Measurements from ENCODE around the gene CASP10.

CASP10 gene

DNA sequence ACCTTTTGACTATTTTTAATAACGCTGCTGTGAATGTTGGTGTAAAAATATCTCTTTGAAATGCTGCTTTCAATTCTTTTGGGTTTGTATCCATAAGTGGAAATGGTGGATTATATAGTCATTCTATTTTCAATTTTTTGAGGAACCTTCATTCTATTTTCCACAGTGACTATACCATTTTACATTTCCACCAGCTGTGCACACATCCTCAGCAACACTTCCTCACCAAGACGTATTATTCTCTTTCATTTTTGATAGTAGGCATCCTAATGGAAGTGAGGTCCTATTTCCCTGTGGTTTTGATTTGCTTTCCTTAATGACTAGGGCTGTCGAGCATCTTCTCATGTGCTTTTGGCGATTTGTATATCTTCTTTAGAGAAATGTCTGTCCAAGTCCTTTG is 14.8 kb downstream of the CASP10 start:
- DNase-seq (ENCODE audit: low spot score), result no peak

DNA sequence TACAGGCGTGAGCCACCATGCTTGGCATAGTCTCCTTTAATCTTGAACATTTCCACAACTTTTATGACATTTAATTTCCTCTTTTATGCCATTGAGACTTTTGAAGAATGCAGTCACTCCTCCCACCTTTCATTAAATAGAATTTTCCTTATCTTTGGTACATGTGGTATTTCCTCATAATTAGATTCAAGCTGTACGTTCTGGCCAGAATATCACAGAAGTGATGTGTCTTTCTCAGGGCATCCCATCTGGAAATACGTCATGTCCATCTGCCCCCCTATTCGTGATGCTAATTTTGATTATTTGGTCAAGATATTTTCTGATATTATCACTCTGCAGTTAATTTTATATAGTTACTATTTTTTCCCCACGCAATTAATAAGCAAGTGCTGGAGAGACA is 16.9 kb downstream of the CASP10 start:
- DNase-seq (ENCODE audit: low spot score), result no peak

DNA sequence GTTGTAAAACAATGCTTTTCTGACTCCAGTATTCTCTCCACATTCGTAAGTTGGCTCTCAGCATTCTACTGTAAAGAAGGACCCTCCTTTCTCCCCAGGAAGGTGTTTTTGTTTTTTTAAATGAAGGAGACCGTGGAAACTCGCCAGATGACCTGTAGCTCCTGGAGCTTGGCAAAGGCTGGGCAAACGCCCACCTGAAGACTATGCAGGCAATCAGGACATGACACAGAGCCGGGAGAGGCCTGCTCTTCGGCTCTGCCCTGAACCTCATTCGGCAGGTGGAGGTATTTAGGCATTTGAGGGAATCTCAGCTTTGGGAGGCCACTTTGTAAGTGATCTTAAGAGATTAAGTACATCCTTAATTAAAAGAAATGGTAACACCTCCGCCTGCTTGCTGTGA is 17.4 kb downstream of the CASP10 start:
- DNase-seq (ENCODE audit: low spot score), result no peak

DNA sequence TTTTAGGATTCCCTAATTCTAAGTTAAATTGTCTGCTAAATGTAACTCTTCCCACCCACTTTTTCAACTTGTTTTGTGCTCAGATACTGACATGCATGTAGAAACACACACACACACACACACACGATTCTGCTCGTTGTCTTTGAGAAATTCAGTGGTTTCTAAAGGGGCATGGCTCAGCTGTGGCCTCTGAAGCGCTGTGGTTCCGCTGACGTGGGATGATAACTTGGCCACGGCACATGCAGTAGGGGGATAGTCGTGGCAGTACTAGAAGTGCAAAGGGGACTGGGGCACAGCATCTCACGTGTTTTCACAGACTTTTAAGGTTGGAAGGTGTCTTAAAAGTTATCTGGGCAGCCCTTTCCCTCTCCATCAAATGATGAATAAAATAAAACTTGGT is 18.4 kb downstream of the CASP10 start:
- no peak for DNase-seq (ENCODE audit: low spot score)

DNA sequence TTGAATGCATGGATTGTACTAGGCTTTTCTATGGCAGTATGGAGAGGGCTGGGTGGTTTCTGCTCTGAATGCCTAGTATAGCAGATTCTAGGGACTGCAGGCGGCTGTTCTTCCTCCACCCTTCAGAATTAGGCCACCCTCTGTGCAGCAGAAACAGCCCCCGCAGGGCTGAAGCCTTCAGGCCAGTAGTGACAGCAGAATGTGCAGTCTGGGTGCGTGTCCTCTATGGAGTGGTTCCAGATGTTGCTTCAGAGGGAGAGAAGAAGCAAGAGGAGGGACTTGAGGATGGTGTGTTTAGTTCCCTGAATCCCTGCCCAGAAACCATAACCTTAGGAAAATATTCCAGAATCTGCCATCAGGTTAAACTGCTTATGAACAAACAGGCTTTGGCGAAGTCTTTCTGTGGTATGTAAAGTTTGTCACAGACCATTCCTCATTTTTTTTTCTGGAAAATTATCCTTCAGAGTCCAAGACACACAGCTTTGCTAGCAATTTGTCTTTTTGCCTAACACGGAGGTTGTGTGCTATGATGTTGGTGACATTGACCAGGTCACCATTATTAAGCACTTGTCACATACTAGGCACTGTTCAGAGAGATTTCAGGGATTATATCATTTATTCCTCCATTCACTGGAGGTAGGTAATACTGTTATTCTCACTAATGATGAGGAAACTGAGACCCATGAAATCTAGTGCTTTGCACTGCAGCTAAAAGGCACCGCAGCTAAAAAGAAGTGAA is 21.1 kb downstream of the CASP10 start:
- DNase-seq (ENCODE audit: low spot score), result no peak

DNA sequence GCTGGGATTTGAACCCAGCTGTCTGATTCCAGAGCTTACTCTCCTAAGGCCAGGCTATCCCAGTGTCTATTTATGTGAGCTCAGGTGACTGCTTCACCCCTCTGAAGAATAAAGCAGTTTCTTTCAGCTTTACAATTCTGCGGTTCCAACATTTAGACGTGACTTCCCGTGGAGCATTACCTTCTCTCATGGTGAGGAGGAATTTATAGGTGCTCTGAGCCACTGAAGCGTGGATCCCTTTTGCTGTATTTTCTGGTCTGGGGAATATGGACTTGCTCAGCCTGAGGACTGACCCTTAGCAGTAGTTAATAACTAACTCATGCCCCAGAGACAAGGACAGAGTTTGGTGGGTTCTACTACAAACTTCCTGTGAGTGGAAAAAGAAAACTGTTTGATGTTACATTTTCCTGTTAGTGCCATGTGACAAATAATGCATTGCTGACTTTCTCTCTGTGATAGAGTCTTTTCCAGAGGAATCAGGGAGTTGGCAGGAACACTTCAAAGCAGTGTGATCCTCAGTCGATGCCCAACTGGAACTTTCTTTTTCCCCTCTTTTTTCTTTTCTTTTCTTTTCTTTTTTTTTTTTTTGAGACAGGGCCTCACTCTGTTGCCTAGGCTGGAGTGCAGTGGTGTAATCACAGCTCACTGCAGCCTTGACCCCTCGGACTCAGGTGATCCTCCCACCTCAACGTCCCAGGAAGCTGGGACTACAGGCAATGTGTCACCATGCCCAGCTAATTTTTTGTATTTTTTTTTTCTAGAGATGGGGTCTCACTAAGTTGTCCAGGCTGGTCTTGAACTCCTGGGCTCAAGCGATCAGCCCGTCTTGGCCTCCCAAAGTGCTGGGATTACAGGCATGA is 21.9 kb downstream of the CASP10 start:
- DNase-seq (ENCODE audit: low spot score), result no peak

DNA sequence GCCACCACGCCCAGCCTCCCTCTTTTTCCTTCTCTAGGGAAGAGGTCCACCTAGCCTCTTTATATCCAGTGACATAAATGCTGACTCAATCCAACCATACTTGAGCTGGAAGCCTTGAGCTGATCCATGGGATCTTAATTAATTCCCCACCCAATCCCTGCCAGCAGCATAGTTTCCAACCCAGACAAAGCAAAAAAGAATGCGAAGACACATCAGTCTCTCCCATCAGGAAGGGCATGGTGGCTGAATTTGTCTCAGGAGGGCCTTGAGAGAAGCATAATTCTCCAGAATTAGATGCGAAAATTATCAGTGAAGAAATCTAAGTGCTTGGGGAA is 22.5 kb downstream of the CASP10 start:
- DNase-seq (ENCODE audit: low spot score), result no peak

DNA sequence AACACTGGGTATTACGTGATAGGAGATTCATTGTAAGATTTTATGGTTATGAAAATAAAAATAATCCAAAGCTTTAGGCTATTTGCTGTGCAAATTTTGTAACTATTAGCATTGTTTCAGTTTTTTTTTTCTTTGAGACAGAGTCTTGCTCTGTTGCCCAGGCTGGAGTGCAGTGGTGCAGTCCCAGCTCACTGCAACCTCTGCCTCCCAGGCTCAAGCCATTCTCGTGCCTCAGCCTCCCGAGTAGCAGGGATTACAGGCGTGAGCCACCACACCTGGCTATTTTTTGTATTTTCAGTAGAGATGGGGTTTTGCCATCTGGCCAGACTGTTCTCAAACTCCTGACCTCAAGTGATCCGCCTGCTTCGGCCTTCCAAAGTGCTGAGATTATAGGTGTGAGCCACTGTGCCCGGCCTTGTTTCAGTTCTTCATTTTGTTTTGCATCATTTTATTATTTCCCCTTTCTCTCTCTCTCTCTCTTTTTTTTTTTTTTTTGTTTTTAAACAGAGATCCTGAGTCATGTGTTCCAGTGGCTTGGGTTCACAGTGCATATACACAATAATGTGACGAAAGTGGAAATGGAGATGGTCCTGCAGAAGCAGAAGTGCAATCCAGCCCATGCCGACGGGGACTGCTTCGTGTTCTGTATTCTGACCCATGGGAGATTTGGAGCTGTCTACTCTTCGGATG is 25.8 kb downstream of the CASP10 start:
- DNase-seq (ENCODE audit: low spot score), result no peak

DNA sequence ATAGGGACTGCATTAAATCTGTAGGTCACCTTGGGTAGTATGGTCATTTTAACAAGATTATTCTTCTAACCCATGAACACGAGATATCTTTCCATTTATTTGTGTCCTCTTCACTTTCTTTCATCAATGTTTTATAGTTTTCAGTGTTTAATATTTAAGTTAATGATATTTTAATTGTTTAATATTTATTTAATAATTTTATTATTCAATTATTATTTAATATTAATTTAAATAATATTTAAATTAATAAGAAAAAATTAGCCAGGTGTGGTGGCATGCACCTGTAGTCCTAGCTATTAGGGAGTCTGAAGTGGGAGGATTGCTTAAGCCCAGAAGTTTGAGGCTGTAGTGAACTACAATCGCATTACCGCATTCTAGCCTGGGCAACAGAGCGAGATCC is 33.0 kb downstream of the CASP10 start:
- no peak for DNase-seq (ENCODE audit: low spot score)

DNA sequence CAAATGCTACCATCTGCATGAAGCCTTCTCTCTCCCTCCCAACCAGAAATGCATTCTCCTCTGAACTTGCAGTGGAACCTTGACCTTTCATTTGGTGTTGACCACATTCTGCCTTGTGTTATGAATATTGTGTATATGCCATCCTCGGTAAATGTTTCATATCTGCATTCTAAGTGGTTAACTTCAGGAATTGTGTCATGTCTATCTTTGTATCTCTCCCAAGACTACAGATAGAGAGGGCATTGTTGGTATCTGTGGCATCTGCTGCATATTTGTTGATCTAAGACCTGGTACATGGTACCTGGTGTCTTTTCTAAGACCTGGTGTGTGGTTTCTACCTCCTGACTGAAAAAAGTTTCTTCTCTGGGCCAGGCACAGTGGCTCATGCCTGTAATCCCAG is 34.0 kb downstream of the CASP10 start:
- DNase-seq (ENCODE audit: low spot score), result no peak

DNA sequence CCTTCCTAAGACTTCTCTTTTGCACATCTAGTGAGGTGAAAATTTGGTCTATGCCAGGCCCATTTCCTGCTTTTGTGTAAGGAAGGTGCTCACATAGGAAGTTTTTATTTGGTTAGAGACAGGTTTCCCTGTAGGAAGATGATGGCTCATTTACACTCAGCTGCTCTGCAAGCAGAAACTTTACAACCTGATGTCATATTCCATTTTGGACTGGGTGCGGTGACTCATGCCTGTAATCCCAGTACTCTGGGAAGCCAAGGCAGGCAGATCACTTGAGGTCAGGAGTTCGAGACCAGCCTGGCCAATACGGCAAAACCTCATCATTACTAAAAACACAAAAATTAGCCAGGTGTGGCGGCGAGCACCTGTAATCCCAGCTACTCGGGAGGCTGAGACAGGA is 35.8 kb downstream of the CASP10 start:
- no peak for DNase-seq (ENCODE audit: low spot score)

DNA sequence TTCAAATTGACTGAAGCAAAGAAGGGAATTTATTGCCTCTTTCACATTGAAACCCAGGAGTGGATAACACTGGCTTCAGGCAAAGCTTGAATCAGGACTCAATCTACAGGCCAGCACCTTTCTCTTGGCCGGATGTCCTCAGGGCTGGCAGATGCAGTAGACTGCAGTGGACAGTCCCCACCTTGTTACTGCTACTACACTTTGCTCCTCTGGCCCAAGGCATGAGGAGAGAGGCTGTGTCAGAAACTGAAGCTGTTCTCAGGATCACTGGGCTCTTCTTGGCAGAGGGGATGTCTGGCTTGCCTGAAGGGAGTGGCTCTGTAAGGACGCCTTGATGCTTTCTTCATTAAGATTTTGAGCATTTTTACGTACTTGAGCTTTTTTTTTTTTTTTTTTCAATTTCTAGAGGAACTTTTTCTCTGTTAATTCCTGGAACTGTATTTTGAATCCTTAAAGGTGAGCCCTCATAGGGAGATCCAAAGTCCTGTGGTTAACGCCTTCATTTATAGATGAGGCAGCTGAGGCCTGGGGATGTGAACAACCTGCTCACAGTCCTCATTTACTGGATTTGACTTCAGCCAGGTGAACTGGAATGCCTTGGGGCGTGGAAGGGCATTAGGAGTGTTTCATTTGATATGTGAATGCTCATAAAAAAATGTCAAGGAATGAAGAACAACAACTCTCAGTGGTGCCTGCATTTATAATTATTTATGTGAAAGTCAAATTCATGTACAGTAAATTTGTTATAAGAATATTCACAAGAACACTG is 36.6 kb downstream of the CASP10 start:
- no peak for DNase-seq (ENCODE audit: low spot score)

DNA sequence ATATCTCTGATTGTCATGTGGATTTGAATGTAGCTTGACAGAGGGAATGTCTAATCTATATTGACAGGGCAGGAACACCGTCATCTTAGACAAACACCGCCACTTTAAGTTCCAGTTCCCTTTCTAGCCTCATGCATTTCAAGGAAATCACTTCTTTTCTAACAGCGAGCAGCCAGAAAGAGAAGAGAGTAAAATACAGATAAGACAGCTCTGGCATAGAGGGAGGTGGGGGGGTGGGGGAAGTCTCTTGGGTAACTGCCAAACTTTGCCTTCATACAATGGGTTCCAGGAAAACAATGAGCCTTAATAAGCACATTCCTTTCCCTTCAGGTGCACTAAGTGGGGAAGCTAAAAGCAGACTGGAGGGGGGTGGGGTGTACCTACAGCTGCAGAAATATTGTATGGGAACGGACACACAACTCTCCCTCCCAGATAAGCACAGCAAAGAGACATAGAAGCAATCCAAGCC is 37.2 kb downstream of the CASP10 start:
- peak; percentile 43 for DNase-seq (ENCODE audit: low spot score)

DNA sequence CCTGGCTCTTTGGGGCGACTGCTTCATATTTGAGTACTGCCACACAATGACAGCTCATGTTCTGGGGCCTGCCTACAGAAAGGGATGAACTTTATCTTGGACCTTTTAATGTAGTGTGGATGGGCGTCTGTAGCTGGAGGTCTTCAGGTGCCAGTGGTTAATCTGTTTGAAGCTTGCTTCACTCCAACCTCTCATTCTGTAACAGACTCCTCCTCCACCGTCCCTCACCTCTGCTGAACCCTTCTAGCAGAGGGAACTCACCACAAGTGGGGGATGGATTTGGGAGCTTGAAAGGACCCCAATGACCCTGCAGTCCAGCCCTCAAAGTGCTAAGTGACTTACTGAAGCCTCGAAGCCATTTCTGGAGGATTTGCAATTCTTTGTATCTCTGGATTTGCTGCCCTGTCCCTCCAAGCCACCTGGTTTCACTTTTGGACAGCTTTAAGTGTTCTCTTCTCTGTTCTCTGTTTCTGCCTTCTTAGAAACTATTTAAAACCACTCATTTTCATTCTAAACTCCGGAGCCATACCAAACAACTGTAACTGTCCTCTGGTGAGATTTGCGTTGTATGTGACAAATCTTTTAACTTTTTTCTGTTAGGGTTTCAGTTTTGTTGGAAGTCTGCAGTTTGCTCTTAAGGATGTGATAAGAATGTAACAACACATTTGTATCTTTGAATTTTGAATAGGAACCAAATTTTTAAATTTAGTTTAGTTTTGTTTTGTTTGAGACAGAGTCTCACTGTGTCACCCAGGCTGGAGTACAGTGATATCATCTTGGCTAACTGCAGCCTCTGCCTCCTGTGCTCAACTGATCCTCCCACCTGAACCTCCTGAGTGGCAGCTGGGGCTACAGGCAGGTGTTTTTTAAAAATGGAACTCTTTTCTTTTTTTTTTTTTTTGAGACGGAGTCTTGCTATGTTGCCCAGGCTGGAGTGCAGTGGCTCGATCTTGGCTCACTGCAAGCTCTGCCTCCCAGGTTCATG is 40.4 kb downstream of the CASP10 start:
- DNase-seq (ENCODE audit: low spot score), result no peak

DNA sequence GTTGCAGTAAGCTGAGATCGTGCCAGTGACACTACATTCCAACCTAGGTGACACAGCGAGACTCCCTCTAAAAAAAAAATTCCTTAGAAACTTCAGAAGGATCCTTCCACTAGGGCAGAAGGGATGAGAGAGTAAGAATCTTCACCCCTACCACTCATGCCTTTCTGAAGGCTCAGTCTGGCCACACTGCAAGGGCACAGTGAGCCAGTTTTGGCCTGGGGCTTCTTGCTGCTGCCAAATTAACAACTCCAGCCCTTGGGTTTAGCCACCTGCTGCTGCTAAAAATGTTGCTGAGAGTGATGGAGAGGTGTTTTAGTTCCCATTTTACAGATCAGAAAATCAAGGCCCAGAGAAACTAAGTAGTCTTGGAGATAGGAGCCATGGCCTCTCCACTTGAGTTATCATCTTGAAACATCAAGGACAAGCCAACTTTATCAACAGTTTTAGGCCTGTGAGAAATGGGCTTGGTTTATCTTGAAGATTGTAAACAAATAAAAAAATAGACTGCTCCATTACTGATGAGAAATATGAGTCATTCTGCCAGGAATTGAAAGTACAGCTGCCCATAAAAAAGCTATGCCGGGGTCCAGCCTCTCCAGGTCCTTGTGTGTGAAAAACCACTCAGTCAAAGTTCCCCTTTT is 45.5 kb downstream of the CASP10 start:
- DNase-seq (ENCODE audit: low spot score), result peak; percentile 41

DNA sequence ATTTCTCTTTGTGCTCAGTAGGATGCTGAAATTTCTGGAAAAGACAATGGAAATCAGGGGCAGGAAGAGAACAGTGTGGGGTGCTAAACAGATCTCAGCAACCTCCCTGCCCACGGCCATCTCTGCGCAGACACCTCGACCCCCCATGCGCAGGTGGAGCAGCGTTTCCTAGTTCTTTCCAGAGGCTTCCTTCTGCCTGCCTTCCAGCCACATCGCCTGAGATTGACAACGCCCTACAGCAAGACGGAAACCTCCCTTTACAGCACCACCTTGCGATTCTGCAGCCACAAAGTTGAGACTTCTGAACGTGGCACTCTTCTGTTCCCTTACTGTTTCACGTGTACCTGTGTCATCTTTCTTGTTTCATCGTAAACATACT is 46.0 kb downstream of the CASP10 start:
- DNase-seq (ENCODE audit: low spot score), result no peak

DNA sequence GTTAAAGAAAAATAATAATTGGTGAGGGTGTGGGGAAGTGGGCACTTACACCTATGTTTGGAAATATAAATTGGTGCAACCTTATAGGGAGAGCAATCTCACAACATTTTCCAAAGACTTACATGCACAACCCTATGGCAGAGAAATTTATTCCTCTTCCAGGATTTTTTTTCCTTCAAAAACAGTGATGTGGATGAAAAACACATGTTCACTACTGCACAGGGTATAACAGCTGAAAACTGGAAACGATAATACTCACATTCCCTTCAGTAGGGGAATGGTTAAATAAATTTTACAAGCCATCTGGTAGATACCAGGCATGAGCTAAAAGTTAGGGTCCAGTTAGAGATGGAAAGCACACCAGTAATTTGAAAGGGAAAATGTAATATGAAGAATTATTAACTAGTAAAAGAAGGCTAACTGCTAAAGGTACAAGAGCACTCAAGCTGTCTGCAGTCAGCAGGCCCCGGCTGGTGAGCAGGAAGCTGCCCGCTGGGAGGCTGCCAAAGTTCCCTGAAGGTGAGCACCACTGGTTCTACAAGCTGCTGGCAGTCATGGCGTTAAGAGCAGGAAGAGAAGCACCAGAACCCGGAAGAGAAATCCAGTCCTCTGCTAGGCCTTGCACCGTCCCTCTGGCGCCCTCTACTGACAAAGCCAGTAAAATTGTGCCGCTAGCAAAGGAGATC is 49.0 kb downstream of the CASP10 start:
- DNase-seq (ENCODE audit: low spot score), result peak; percentile 93

DNA sequence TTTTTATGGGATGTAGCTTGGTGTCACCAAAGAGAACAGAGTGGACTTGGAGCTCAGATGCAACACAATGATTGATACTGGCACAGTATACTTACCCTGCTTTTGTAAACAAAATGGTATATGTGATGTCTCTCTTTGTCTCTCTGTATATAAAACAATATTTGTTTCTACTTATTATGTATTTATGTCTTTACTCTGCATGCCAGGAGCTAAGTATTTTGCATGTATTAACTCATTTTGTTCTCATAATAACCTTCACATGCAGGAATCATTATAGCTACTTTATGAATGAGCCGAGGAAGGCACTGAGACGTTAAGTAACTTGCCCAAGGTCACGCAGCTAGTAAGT is 49.5 kb downstream of the CASP10 start:
- DNase-seq (ENCODE audit: low spot score), result no peak

DNA sequence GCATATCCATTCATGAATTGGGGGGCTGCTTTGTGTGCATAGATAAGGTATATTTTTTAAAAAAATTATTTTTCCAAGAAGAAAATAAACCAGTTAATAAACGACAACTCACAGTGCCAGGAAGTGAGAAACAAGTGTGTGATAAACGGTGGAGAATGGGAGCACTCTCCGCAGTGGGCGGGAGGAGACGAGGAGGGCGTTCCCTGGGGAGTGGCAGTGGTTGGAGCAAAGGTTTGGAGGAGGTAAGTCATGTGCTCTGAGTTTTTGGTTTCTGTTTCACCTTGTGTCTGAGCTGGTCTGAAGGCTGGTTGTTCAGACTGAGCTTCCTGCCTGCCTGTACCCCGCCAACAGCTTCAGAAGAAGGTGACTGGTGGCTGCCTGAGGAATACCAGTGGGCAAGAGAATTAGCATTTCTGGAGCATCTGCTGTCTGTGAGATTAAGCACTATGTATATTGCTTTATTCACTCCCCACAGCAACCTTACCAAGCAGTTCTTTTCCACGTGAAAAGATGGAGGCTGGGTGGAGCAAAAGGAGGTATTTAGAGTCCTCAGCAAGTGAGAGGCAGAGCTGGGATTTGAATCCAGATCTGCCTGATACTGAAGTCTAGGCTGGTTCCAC is 50.4 kb downstream of the CASP10 start:
- DNase-seq (ENCODE audit: low spot score), result peak; percentile 87
